Subcutaneous adipose tissue (tissue), 4 donors: Measurements from ENCODE around the gene DIP2C. TPM values are rescaled to one million over a fixed set of nuclear protein-coding genes. Genes with fewer than 3 reads are reported as not detected.

ENCODE experiments used
- CTCF ChIP-seq: fragments of 450-650 bp; IDR thresholded peaks from one replicate; pipeline ENCODE4 v1.5.1; 2016; ENCODE audit warnings: low read depth, mild to moderate bottlenecking, control low read depth, antibody characterized with exemption, moderate library complexity
- total RNA-seq, 4 donors: library from RNA; depleted of rRNA; stranded (reverse); fragments of >200 nt; gene quantifications; one replicate each; pipeline ENCODE4 v1.1.0, GENCODE V29; 2016

Gene DIP2C
- total RNA-seq, 4 donors from 2014 or later, result 32.1 to 64.0 (median 40.5) TPM

GRCh38 chr10:624605-625332 lies 64.7 kb downstream of the DIP2C start:
- TF ChIP-seq CTCF, result no peak

- TF ChIP-seq CTCF, result no peak
Observed at GRCh38 chr10:624312-624604, 65.2 kb downstream of the DIP2C start.

- no peak for TF ChIP-seq CTCF
Observed at GRCh38 chr10:623477-624311, 65.8 kb downstream of the DIP2C start.

- TF ChIP-seq CTCF, result no peak
Observed at GRCh38 chr10:623014-623413, 66.5 kb downstream of the DIP2C start.

GRCh38 chr10:621981-622740 lies 67.3 kb downstream of the DIP2C start:
- TF ChIP-seq CTCF, result no peak

- TF ChIP-seq CTCF, result no peak
Observed at GRCh38 chr10:621513-621912, 68.0 kb downstream of the DIP2C start.

GRCh38 chr10:620971-621370 lies 68.5 kb downstream of the DIP2C start:
- no peak for TF ChIP-seq CTCF
